ENCODE data around the gene SRGAP3.

The SRGAP3 gene

DNA sequence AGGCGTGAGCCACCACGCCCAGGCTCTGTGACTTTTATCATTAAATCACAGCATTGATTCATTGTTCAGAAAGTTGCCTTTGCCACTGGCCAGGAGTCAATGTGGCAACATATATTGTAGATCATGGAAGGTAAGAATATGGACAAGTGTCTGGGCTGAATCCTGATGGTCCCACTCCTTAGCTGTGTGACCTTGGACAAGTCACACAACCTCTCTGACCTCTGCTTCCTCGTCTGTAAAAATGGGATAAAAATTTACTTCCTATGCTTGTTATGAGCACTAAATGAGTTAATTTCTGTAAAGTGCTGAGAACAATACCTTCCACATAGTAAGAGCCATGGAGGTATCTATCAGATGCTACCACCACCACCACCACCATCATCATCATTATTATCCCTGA, 182.7 kb downstream of the SRGAP3 start:
- no peak for DNase-seq (ENCODE audit: extremely low read depth in 1 of 2, low read depth in 1 of 2)

DNA sequence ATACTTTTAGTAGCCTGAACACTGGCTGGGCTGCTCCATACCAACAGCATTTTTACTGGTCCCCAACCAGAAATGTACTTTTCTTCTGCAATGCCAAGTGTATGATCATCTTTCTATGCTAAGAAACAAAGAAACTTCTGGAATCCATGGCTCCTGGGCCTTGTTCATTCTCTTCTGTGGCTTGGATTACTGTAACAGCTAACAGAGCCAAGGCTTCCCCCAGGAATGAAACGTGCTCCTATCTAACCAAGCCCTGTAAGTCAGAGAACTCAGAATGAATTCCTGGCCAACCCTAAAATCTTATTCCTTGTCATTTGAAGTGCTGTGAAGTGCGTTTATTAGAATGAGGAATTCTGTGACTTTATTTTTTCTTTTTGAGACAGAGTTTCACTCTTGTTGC, 183.3 kb downstream of the SRGAP3 start:
- DNase-seq (ENCODE audit: extremely low read depth in 1 of 2, low read depth in 1 of 2): no peak

DNA sequence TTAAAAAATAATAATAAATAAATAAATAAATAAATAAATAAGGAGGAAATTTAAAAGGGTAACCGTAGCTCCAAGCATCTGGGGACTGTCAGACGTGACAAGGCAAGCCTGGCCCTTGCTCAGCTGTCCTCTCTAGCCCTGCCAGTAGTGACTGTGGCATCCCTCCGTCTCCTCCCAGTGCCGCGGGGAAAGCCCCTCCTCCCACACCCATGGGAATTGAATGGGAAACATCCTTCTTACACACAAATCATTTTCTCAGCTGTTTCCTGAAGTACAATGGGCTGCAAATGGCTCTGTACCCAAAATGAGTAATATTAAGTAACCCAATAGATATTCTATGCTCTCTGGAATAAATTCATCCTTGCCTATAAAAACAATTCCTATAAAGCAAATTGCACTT, 184.6 kb downstream of the SRGAP3 start:
- no peak for DNase-seq (ENCODE audit: extremely low read depth in 1 of 2, low read depth in 1 of 2)

DNA sequence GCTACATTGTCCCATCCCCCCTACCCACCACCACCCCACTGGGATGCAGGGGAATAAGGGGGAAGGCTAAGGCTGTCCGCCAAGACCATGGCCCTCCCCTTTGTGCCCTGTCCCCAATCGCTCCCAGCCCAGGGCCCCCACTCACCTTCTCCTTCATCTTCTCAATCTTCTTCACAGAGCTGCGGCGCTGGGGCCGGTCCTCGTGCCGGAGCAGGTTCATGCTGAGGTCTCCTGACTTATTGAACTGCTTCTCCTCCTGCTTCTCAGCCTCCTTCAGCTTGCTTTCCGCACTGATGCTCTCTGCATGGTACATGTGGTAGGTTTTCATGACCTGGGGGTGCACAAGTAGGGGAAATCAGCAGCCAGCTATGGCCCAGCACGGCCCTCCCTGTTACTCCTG, 185.2 kb downstream of the SRGAP3 start:
- no peak for DNase-seq (ENCODE audit: extremely low read depth in 1 of 2, low read depth in 1 of 2)

DNA sequence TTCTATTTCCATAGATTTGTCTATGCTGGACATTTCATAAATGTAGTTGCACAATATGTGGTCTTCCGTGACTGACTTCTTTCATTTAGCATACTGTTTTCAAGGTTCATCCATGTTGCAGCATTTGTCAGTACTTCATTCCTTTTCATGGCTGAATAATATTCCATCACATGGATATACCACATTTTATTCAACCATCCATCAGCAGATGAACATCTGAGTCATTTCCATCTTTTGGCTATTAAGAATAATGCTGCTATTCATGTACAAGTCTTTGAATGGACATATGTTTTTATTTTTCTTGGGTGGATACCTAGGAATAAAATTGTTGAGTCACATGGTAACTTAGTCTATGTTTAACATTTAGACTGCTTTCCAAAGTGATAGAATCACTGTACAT, 186.9 kb downstream of the SRGAP3 start:
- DNase-seq (ENCODE audit: extremely low read depth in 1 of 2, low read depth in 1 of 2): no peak

DNA sequence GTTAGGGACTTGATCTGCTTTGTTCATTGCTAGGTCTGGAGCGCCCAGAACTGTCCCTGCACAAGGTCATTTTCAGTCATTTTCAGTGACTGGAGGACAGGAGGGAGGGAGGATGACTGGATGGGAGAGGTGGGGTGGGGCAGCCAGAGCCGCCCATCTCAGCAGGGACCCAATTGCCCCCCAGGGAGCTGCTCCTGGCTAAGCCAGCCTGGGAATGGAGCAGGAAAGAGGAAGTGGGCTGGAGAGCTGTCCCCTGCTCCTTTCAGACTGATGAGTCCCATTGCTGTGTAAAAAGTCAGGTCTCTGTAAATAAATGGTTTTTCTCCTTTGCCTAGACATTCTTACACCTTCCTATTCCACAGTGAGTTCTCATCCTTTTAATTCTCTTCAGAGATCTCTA, 187.8 kb downstream of the SRGAP3 start:
- DNase-seq (ENCODE audit: extremely low read depth in 1 of 2, low read depth in 1 of 2): no peak

DNA sequence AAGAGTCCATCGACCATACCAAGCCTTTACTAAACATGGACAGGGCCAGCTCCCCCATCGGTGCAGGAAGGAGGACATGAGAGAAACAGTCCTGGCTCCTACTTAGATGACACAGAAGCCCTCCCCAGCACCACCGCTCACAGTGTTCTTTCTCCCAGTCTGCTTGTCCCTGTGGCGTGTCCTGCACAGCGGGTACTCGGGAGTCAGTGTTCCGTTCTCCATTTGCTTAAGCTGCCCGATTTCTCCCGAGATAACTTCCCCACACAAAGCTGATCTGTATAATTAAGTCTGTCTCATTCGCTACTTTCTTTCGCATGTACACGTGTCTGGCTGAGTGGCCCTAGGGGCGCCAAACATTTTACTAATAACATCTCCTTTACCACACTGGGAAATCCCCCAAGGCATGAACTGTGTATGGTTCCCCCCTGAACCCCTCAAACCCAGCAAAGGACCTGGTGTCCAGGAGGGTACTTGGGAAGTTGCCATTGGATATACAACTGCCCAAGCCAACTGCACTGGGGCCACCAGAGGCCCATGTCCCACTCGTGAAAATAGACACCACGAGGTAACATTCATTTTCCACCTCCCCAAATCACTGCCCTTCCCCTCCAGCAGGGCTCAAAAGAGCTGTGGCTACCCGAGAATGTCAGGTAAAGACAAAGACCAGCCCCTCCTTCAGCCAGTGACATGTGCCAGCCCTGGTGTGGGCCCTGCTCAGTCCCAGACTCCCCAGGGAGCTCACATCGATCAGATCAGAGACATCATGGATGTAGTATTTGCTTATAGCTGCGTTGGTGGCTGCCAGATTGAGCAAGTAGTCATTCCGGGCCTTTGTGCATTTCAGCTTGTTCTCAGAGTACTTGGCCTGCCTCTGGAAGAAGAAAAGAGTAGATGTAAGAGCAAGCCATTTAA, 189.7 kb downstream of the SRGAP3 start:
- DNase-seq (ENCODE audit: extremely low read depth in 1 of 2, low read depth in 1 of 2): no peak

DNA sequence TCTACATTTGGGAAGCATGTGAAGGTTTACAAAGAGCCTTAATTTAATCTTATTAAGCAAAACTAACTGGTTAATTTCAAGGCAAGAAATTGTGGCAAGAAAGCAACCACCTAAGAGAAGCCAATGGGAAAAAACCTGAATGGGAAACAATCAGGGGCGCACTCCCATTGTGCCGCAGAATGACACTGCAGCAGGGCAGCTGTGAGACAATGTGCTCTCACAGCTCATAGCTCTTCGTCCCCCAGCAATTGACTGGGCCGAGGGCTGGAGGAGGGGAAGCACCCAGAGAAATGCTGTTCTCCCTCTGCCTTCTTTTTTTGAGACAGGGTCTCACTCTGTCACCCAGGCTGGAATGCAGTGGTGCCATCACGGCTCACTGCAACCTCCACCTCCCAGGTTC, 192.9 kb downstream of the SRGAP3 start:
- no peak for DNase-seq (ENCODE audit: extremely low read depth in 1 of 2, low read depth in 1 of 2)

DNA sequence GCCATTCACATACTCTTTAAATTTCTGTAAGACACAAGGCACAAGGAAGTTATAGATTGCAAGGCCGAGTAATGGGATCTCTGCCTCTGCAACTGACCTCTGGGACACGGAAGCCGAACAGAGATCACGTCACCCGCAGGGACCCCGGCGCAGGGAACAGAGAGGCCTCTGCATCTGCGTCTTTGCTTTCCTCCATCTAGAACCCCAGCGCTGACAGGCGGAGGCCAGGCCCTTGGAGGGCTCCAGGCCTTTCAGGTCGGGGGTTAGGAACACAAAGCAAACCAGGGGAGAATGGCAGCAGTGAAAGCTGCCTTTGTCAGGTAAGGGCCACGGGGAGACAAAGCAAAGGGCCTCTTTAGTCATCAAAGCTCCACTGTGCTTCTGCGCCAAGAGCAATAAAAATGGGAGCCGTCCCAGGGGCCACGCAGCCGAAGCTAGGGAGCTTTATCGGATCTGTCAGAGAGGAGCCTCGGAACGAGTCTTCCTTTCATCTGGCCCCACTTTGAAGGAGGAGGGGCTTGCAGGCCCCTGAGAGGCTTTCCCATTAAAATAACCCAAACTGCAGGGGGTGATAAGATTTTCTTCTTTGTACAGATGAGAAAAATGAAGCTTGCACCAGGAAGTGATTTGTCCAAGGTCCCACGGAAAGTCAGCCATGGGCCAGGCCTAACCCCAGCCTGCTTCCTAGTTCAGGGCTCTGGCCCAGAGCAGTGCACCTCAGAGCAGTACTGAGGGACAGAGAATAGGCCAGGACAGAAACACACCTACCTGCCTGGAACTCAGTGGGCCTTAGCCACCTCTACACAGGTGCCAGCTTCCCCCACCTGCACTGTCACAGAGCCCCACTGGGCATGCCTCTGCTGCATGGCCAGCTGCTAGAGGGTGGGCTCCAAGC, 201.7 kb downstream of the SRGAP3 start:
- DNase-seq (ENCODE audit: extremely low read depth in 1 of 2, low read depth in 1 of 2): no peak

DNA sequence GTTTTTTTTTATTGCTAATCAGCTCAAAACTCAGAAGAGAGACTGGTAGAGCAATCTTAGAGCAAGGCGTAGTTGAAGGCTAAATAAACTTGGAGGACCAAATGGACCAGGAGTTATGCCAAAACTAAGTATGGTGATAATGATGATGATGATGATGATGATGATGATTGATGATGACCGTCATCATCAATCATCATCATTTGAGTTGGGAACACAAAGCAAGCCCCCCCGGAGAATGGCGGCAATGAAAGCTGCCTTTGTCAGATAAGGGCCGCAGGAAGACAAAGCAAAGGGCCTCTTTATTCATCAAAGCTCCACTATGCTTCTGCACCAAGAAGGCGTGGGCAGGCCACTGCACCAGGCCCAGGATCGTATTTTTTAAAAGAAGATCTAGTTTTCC, 204.1 kb downstream of the SRGAP3 start:
- no peak for DNase-seq (ENCODE audit: extremely low read depth in 1 of 2, low read depth in 1 of 2)

DNA sequence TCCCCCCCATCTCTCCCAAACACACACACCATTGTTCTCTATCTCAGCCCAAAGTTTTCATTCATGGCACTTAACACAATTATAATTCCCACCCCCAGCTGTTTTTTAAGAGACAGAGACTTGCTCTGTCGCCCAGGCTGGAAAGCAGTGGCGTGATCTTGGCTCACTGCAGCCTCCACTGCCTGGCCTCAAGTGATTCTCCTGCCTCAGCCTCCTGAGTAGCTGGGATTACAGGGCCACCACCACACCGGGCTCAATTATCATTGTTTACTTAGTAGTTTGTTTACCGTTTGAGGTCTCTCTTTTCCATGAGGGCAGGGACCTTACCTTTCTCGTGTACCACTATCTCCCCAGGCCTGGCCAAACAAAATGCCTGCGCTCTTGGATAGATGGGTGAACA, 206.4 kb downstream of the SRGAP3 start:
- no peak for DNase-seq (ENCODE audit: extremely low read depth in 1 of 2, low read depth in 1 of 2)

DNA sequence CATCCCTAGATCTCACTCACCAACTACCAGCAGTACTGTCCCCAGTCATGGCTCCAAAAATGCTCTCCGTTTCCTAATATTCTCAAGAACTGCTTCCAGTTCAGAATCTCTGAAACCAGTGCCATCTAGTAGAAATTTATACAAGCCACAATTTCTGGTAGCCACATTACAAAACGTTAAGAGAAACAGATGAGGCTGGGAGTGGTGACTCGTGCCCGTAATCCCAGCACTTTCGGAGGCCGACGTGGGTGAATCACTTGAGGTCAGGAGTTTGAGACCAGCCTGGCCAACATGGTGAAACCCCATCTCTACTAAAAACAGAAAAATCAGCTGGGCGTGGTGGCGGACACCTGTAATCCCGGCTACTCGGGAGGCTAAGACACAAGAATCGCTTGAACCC, 207.8 kb downstream of the SRGAP3 start:
- no peak for DNase-seq (ENCODE audit: extremely low read depth in 1 of 2, low read depth in 1 of 2)

DNA sequence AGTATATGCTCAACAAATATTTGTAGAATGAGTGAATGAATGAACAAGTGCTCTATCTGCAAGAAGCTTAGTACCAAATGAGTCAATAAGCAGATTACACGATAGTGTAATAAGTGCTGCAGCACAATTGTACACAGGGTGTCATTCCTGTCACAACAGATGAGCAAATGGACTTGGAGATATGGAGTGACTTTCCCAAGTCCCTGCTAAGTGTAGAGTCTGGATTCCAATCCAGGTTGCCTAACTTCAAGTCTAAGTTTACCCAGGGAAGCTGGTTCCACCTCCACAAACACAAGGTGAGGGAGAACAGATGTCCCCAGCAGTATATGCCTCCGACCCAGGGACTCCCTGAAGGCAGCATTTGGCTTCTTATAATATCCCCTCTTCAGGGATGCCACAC, 208.4 kb downstream of the SRGAP3 start:
- no peak for DNase-seq (ENCODE audit: extremely low read depth in 1 of 2, low read depth in 1 of 2)

DNA sequence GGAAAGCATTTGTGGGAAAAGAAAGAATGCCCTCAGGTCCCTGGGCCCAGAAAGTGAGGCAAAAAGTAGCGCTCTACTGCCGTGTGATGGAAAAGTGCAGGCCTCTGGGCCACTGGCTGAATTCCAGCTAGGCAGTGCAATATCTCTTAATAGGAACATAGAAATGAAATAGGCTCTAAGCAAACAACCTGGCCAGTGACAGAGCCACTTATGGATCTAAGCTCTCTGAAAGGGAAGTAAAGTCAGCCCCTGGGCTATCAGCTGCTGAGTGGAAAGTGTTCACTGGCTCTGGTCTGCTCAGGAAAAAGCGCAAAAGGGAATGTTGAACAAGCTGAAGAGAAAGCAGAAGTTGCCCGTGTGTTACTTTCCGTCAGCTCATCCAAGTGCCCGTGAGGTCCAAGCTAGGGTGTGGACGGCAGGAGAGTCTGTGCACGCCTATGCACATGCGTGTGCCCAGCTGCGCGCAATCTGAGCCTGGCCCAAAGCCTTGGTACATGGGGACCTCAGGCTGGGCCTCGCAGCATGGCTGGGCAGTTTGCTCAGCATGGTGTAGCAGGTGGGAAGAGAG, 212.2 kb downstream of the SRGAP3 start:
- DNase-seq (ENCODE audit: extremely low read depth in 1 of 2, low read depth in 1 of 2): no peak

DNA sequence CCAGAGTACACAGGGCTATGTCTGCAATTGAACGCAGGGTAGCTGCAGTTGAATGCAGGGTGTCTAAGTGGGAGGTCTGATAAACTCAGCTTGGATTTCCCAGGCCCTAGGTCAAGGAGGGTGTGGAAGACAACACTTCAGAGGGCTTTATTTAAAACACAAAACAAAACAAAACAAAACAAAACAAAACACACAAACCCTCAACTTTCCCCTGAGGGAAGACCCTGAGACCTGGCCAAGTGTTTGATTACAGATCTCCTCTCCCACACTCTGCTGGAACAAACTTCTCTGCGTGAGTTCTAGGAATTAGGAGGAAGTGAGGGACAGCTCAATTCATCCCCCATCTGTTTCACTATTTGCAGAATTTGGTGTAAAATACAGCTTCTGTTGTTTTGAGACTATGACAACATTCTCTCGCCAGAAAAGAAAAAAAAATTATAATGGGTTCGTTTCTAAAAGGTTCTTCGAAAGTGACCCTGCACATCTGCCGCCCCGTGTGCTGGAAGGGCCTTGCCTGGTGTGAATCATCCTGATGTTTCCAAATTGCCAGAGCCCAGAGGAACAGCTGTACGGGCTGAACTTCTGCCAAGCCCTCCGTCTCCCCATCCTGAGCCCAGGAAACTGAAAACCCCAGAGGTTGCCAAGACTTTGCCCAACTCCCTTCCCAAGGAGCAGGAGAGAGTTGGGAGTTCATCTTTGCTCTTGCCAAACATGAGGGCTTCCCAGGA, 212.9 kb downstream of the SRGAP3 start:
- DNase-seq (ENCODE audit: extremely low read depth in 1 of 2, low read depth in 1 of 2): no peak

DNA sequence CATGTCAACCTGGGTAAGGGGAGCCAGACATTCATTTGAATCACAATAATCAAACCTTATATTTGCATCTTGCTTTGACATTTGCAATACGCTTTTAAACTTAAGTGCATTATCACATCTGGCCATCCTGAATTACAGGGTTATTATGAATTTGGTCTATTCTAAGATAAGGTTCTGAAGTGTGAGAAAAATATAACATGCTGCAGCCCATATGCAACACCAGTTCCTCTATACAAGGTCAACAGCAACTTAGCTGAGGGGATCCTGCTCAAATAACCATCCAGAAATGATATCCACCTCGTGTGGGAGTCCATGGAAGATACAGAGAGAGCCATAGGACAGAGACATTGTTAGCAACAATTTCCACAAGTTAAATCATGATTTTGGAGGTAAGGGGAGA, 213.5 kb downstream of the SRGAP3 start:
- no peak for DNase-seq (ENCODE audit: extremely low read depth in 1 of 2, low read depth in 1 of 2)

DNA sequence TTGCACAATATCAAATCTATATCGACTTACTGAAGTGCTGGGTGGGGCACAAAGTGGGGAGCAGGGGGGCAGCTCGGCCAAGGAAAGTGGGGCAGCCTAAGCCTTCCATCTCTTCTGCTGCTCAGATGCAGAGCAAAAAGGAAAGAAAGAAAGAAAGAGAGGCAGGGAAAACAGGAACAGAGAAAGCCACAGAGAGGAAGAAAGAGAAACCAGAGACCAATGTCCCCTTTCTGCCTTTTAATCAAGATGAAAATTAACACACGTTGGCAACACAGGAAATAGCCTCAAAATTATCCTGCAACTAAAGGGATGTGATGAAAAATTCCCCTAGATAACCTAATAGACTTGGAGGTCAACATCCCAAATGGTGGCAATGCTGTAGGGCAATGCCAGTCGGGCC, 214.0 kb downstream of the SRGAP3 start:
- no peak for DNase-seq (ENCODE audit: extremely low read depth in 1 of 2, low read depth in 1 of 2)

DNA sequence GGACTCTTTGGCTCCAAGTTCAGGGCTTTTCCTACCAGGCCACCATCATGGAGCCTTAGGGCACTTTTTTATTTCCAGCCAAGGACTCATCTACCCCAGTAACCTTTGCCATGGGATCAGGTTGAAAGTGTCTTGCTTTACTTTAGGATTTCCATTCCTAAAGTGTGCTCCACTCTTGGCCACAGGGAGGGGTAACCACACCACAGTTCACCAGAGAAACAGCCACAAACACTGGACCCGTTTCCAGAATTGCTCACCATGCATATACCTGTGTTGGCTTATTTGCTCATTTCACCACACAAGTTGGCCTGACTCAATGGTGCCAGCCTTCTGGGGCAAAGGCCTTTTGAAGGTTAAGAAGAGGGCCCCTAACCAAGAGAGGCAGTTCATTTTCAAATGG, 215.6 kb downstream of the SRGAP3 start:
- DNase-seq (ENCODE audit: extremely low read depth in 1 of 2, low read depth in 1 of 2): no peak

DNA sequence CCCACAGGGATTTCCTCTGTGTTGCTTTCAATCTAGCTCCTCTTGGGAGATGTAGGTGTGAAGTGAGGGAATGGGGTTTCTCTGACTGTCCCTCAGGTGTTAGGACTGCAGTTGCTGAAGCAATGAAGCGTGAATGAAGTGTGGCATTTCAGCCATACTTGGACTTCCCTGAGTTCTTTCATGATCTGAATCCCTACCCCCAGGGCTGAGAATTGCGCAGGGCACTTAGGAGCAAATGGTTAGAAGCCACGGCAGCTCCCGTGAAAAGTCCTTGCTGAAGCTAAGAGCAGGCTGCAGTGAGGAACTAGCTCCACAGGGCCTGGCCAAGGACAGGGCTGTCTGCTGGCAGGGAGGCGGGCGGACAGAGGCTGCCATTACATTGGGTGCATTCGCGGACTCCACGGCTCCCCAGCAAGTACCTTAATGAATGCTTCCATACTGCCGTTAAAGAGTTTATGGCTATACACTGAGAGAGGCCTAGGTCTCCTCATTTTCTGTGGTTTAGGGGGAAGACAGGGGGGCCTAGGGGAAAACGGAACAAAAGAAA, 217.1 kb downstream of the SRGAP3 start:
- no peak for DNase-seq (ENCODE audit: extremely low read depth in 1 of 2, low read depth in 1 of 2)

DNA sequence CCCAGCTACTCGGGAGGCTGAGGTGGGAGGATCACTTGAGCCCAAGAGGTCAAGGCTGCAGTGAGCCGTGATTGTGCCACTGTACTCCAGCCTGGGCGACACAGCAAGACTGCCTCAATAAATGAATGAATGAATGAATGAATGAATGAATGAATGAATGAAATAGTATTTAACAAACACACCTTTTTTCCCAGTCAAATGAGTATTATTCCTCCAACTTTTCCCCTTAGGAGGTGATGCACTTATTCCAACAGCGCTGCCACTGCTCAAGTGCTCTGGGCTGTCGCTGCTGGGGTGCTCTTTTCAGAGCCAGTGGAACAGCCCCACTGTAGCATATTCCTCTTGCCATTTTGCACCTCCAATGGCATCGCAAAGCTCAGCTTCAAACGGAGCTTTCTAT, 219.4 kb downstream of the SRGAP3 start:
- DNase-seq (ENCODE audit: extremely low read depth in 1 of 2, low read depth in 1 of 2): no peak

DNA sequence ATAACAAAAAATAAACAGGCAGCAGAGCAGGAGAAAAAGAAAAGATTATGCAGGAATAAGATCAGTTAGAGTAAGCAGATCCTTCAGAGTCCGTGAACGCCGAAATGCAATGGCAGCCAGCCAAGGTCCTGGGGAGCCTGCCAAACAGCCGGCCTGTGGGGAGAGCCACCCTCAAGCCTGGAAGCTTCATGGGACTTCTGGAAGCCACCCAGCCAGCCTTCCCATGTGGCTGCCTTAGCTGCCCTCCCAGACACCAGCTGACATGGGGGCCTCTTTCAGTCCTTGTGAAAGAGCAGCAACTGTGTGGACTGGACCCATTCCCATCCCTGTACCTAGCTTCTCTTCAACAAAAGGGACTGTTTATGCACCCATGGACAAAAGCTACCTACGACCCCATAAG, 221.3 kb downstream of the SRGAP3 start:
- DNase-seq (ENCODE audit: extremely low read depth in 1 of 2, low read depth in 1 of 2): no peak
